H9 (cell line): ENCODE results near the gene ACSBG1. TPM values are rescaled to one million over a fixed set of nuclear protein-coding genes. Genes with fewer than 3 reads are reported as not detected.
A peak's percentile ranks its signal among the peaks of the same experiment; 100 is the strongest.

Experiments
- DNase-seq: peaks from one replicate; pipeline ENCODE4 v3.0.0-alpha.2; 2017
- H2AFZ ChIP-seq: one replicate; pipeline ENCODE4 v1.6.1; 2013; ENCODE audit warnings: mild to moderate bottlenecking, low read length, control low read depth, moderate library complexity
- H2AK5ac ChIP-seq: 2 replicates; pipeline ENCODE4 v1.6.1; 2013; ENCODE audit warnings: low read length, control low read depth, mixed read lengths; ENCODE audit not compliant: insufficient read length
- H2BK120ac ChIP-seq: one replicate; pipeline ENCODE4 v1.6.1; 2013; ENCODE audit warnings: low read depth, mild to moderate bottlenecking, low read length, control low read depth, inconsistent platforms; ENCODE audit not compliant: poor library complexity, severe bottlenecking
- H2BK12ac ChIP-seq: 2 replicates; pipeline ENCODE4 v1.6.1; 2013; ENCODE audit warnings: low read length, control low read depth, mixed read lengths, low read depth; ENCODE audit not compliant: insufficient read length
- H2BK15ac ChIP-seq: 2 replicates; pipeline ENCODE4 v1.6.1; 2013; ENCODE audit warnings: low read depth, low read length, control low read depth
- H2BK20ac ChIP-seq: one replicate; pipeline ENCODE4 v1.6.1; 2013; ENCODE audit warnings: low read depth, mild to moderate bottlenecking, low read length, control low read depth, inconsistent platforms; ENCODE audit not compliant: poor library complexity, severe bottlenecking
- H2BK5ac ChIP-seq: 2 replicates; pipeline ENCODE4 v1.6.1; 2013; ENCODE audit warnings: low read length, control low read depth, mixed read lengths; ENCODE audit not compliant: insufficient read length
- H3K14ac ChIP-seq: 2 replicates; pipeline ENCODE4 v1.6.1; 2013; ENCODE audit warnings: low read length, control low read depth; ENCODE audit not compliant: insufficient read depth
- H3K18ac ChIP-seq: 2 replicates; pipeline ENCODE4 v1.6.1; 2013; ENCODE audit warnings: low read depth, mild to moderate bottlenecking, mixed read lengths, low read length, control low read depth; ENCODE audit not compliant: insufficient read length
- H3K23ac ChIP-seq: 2 replicates; pipeline ENCODE4 v1.6.1; 2013; ENCODE audit warnings: low read length, control low read depth, mixed read lengths, low read depth; ENCODE audit not compliant: insufficient read length
- H3K23me2 ChIP-seq: 2 replicates; pipeline ENCODE4 v1.6.1; 2013; ENCODE audit warnings: low read depth, mild to moderate bottlenecking, mixed read lengths, low read length, control low read depth; ENCODE audit not compliant: insufficient read length, poor library complexity, severe bottlenecking
- H3K27ac ChIP-seq: 2 replicates; pipeline ENCODE4 v1.5.1; 2013; ENCODE audit warnings: low read length, control low read depth, mixed read lengths, low read depth; ENCODE audit not compliant: insufficient read length
- H3K27me3 ChIP-seq: 2 replicates; pipeline ENCODE4 v1.6.1; 2013; ENCODE audit warnings: low read length, control low read depth, inconsistent platforms; ENCODE audit not compliant: insufficient read depth
- H3K4ac ChIP-seq: 2 replicates; pipeline ENCODE4 v1.6.1; 2013; ENCODE audit warnings: low read depth, mild to moderate bottlenecking, control low read depth, inconsistent platforms, low read length, moderate library complexity
- H3K4me1 ChIP-seq: 2 replicates; pipeline ENCODE4 v1.6.1; 2013; ENCODE audit warnings: low read length, control low read depth, inconsistent platforms; ENCODE audit not compliant: insufficient read depth
- H3K4me2 ChIP-seq: 2 replicates; pipeline ENCODE4 v1.6.1; 2013; ENCODE audit warnings: low read length, control low read depth, mixed read lengths; ENCODE audit not compliant: insufficient read length, insufficient read depth
- H3K56ac ChIP-seq: 2 replicates; pipeline ENCODE4 v1.6.1; 2013; ENCODE audit warnings: low read depth, mild to moderate bottlenecking, mixed read lengths, low read length, control low read depth; ENCODE audit not compliant: insufficient read length
- H3K79me1 ChIP-seq: 2 replicates; pipeline ENCODE4 v1.6.1; 2013; ENCODE audit warnings: low read depth, mild to moderate bottlenecking, moderate library complexity, low read length, control low read depth, inconsistent platforms; ENCODE audit not compliant: insufficient read depth, poor library complexity, severe bottlenecking
- H3K79me2 ChIP-seq: 2 replicates; pipeline ENCODE4 v1.6.1; 2013; ENCODE audit warnings: low read length, control low read depth, inconsistent platforms; ENCODE audit not compliant: insufficient read depth
- H3K9ac ChIP-seq: 2 replicates; pipeline ENCODE4 v1.6.1; 2013; ENCODE audit warnings: low read length, control low read depth, mixed read lengths; ENCODE audit not compliant: insufficient read length; ENCODE audit errors: extremely low read depth
- H3K9me3 ChIP-seq: one replicate; pipeline ENCODE4 v1.6.1; 2013; ENCODE audit warnings: low read depth, low read length, inconsistent platforms; ENCODE audit not compliant: control insufficient read depth
- H3T11ph ChIP-seq: one replicate; pipeline ENCODE4 v1.6.1; 2013; ENCODE audit warnings: mild to moderate bottlenecking, low read length, control low read depth, inconsistent platforms
- H4K20me1 ChIP-seq: one replicate; pipeline ENCODE4 v1.6.1; 2013; ENCODE audit not compliant: control insufficient read depth, insufficient read length, insufficient read depth
- H4K5ac ChIP-seq: 2 replicates; pipeline ENCODE4 v1.6.1; 2013; ENCODE audit warnings: low read depth, mild to moderate bottlenecking, mixed read lengths, low read length, control low read depth; ENCODE audit not compliant: insufficient read length
- H4K8ac ChIP-seq: replicated peaks from 2 replicates; pipeline ENCODE4 v1.6.1; 2013; ENCODE audit warnings: low read length, control low read depth, mixed read lengths, low read depth; ENCODE audit not compliant: insufficient read length
- H4K91ac ChIP-seq: 2 replicates; pipeline ENCODE4 v1.6.1; 2013; ENCODE audit warnings: low read depth, mild to moderate bottlenecking, moderate library complexity, mixed read lengths, low read length, control low read depth; ENCODE audit not compliant: insufficient read length
- H3K27ac Mint-ChIP-seq, 3 experiments: 2 replicates in 2 of 3; 3 replicates in 1 of 3; pipeline ENCODE4 v1.8.0; 2020 to 2021; ENCODE audit warnings: mixed read lengths in 3 of 3, mild to moderate bottlenecking in 1 of 3, moderate library complexity in 1 of 3
- H3K27me3 Mint-ChIP-seq: 2 replicates; pipeline ENCODE4 v1.8.0; 2021; ENCODE audit warnings: low read depth, mild to moderate bottlenecking, moderate library complexity, mixed read lengths
- H3K36me3 Mint-ChIP-seq, 3 experiments: 2 replicates in 2 of 3; 3 replicates in 1 of 3; pipeline ENCODE4 v1.8.0; 2020 to 2021; ENCODE audit warnings: low read depth in 3 of 3, mixed read lengths in 3 of 3; ENCODE audit not compliant: insufficient read depth in 1 of 3
- H3K4me1 Mint-ChIP-seq, 2 experiments: 2 replicates each; pipeline ENCODE4 v1.8.0; 2020; ENCODE audit warnings: mixed read lengths in 2 of 2
- H3K4me3 Mint-ChIP-seq, 2 experiments: 2 replicates in 1 of 2; 3 replicates in 1 of 2; pipeline ENCODE4 v1.8.0; 2020 to 2021; ENCODE audit warnings: mild to moderate bottlenecking in 2 of 2, mixed read lengths in 2 of 2, moderate library complexity in 1 of 2
- H3K9me3 Mint-ChIP-seq, 2 experiments: 2 replicates in 1 of 2; 3 replicates in 1 of 2; pipeline ENCODE4 v1.8.0; 2020; ENCODE audit warnings: mild to moderate bottlenecking in 2 of 2, mixed read lengths in 2 of 2, moderate library complexity in 1 of 2
- WGBS: extraction: QIAGEN DNeasy Blood & Tissue Kit; methylation state at CpG from one replicate; pipeline ENCODE4 v1.1.7; 2013; ENCODE audit warnings: missing lambda C conversion rate, low lambda C conversion rate, mixed read lengths; ENCODE audit not compliant: insufficient read length; ENCODE audit errors: extremely low coverage; 5-methylcytosine and 5-hydroxymethylcytosine counted together
- total RNA-seq: library from RNA; stranded (reverse); gene quantifications from 2 replicates; pipeline ENCODE4 v1.2.1, GENCODE V29; 2021
- TF ChIP-seq, protein P1 (sequence below): fragments of 200-600 bp; sonication (generic); conservative IDR thresholded peaks from 3 replicates; pipeline ENCODE4 v1.8.0; 2021; ENCODE audit warnings: antibody characterized with exemption, mild to moderate bottlenecking

ACSBG1 gene
- total RNA-seq, 1 experiment from 2014 or later, result 2.2 TPM

DNA sequence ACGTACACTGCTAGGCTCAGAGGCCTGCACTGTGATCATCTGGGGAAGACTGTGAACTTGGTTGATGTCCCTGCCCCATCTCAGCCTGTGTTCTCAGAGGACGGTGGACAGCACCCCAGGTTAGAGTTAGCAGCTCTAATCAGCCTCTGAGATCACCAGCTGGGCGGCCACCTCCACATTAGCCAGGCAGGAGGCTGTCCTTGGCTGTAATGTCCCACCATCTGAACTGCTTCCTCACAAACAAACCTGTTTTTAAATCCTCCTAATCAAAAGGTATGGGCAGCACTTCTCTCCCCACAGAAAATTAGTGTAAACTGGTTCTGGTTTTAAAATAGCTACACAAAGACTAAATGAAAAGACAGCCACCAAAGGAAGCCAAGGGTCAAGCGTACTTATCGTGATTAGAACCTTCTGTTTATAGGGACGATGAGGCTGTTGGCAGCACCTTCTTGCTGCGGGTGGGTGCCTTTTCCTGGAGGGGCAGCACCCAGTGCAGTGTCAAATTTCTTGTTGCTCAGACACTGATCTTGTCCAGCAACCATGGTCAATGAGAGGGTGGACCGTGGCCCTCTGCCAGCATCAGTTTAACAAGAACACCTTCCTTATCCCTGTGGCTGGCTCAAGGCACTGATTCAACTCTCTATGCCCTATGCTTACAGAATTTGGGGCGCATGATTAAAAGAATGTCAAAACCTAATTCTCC, 24.6 kb downstream of the ACSBG1 start:
- Histone ChIP-seq H3T11ph (no peak overlapping the region), H3K9ac (no peak overlapping the region), H3K14ac (no peak overlapping the region), H3K23ac (no peak overlapping the region), H3K23me2 (no peaks in the 10 kb centered on the region), H2BK120ac (no peak overlapping the region), H3K56ac (no peak overlapping the region), H3K79me2 (no peaks in the 10 kb centered on the region), H2BK12ac (no peak overlapping the region), H2BK5ac (no peak overlapping the region), H2AFZ (no peak overlapping the region), H2BK15ac (no peak overlapping the region), H3K4me2 (no peak overlapping the region), H3K4me1 (no peaks in the 10 kb centered on the region), H3K79me1 (no peaks in the 10 kb centered on the region), H3K18ac (no peak overlapping the region), H4K5ac (no peak overlapping the region), H3K4ac (no peak overlapping the region), H3K27ac (no peak overlapping the region), H4K8ac (no peak overlapping the region), H4K20me1 (no peaks in the 10 kb centered on the region), H3K9me3 (no peaks in the 10 kb centered on the region), H3K27me3 (no peaks in the 10 kb centered on the region), H2AK5ac (no peak overlapping the region), H2BK20ac (no peak overlapping the region), H4K91ac (no peak overlapping the region)
- H3K27ac Mint-ChIP-seq, result peak overlapping the region in 1 of 3 experiments; percentile 80; a peak in 1 of 7 replicates
- peaks cover 2% of the 10 kb centered on the region; the same call in 1 of the 2 replicates for H3K27me3 Mint-ChIP-seq
- no peaks in the 10 kb centered on the region for H3K36me3 Mint-ChIP-seq
- no peak for DNase-seq
- WGBS, result no CpG with 5 or more reads among the region's 9 CpGs
- no peak overlapping the region for H3K4me3 Mint-ChIP-seq
- no peaks in the 10 kb centered on the region; a peak in 1 of 5 replicates for H3K9me3 Mint-ChIP-seq
- peaks cover 9 to 19% of the 10 kb centered on the region in 2 experiments for H3K4me1 Mint-ChIP-seq
- TF ChIP-seq, protein P1, sequence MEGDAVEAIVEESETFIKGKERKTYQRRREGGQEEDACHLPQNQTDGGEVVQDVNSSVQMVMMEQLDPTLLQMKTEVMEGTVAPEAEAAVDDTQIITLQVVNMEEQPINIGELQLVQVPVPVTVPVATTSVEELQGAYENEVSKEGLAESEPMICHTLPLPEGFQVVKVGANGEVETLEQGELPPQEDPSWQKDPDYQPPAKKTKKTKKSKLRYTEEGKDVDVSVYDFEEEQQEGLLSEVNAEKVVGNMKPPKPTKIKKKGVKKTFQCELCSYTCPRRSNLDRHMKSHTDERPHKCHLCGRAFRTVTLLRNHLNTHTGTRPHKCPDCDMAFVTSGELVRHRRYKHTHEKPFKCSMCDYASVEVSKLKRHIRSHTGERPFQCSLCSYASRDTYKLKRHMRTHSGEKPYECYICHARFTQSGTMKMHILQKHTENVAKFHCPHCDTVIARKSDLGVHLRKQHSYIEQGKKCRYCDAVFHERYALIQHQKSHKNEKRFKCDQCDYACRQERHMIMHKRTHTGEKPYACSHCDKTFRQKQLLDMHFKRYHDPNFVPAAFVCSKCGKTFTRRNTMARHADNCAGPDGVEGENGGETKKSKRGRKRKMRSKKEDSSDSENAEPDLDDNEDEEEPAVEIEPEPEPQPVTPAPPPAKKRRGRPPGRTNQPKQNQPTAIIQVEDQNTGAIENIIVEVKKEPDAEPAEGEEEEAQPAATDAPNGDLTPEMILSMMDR, result no peak
